Coronary artery (tissue), 2 donors: Measurements from ENCODE around the gene RAB8B.
A peak's percentile ranks its signal among the peaks of the same experiment; 100 is the strongest.

Source experiments
- DNase-seq: peaks from one replicate; pipeline ENCODE4 v3.0.0-alpha.2; 2017; ENCODE audit warnings: low spot score
- H3K27ac ChIP-seq, 2 donors: fragments of 200-600 bp; sonication (generic); one replicate each; pipeline ENCODE4 v1.5.1; 2016 to 2019
- H3K4me3 ChIP-seq: fragments of 200-600 bp; sonication (generic); 2 replicates; pipeline ENCODE4 v1.5.1; 2016; ENCODE audit warnings: mild to moderate bottlenecking, moderate library complexity
- CTCF ChIP-seq: fragments of 200-600 bp; sonication (generic); IDR thresholded peaks from one replicate; pipeline ENCODE4 v1.5.1; 2019; ENCODE audit warnings: antibody characterized with exemption

The RAB8B gene

DNA sequence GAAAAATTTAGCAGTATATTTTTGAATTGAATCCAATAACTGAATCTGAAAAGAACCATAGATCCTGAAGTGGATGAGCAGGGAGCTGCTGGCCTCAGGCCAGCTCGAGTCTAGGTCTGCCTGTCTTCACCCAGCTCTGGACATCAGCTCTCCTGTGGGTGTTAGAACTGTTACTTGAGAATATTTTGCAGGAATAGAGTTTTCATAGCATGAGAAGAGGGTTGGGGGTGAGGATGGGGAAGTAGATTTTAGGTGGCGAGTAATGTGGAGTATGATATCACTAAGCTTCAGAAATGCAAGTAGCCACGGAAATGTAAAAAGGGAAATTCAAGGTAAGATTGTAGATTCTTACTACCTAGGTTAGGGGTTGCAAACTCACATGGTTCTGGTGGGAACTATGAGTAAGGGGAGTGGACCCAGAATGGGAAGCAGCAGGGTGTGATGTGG is 6.2 kb downstream of the RAB8B start:
- peak overlapping the region; percentile 6 to 28 for H3K27ac ChIP-seq
- H3K4me3 ChIP-seq, result no peak overlapping the region
- no peak for DNase-seq
- TF ChIP-seq CTCF, result no peak

- no peak for TF ChIP-seq CTCF
- DNase-seq, result no peak
- Histone ChIP-seq H3K4me3 (no peak overlapping the region), H3K27ac (no peak overlapping the region)
These were observed 7.4 kb downstream of the RAB8B start for GRCh38 chr15:63196842-63197241.

DNA sequence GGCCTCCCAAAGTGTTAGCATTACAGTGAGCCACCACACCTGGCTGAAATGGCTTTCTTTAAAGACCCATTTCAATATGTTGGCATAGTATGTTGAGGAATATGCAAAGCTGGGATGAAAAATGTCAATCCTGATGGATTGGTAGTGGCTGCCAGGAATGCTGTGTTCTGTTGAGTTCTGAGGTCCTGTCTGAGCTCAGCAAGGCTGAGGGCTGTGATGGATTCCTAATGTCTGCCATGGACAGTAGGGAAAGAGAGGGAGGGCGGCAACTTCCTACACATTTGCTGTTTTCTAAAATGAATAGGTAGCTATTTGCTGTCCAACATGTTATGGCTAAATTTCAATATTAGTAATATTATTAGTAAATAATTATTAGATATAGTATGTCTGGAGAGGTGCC is 8.2 kb downstream of the RAB8B start:
- no peak overlapping the region for H3K4me3 ChIP-seq
- DNase-seq, result no peak
- H3K27ac ChIP-seq, result no peak overlapping the region
- TF ChIP-seq CTCF, result no peak

GRCh38 chr15:63198371-63199250 is 9.2 kb downstream of the RAB8B start:
- TF ChIP-seq CTCF, result no peak
- no peak for DNase-seq
- Histone ChIP-seq H3K27ac (no peak overlapping the region), H3K4me3 (no peak overlapping the region)

- DNase-seq, result no peak
- TF ChIP-seq CTCF, result no peak
- Histone ChIP-seq H3K4me3 (no peak overlapping the region), H3K27ac (no peak overlapping the region)
These were observed 11.3 kb downstream of the RAB8B start for GRCh38 chr15:63200464-63201249.

- DNase-seq, result no peak
- H3K27ac ChIP-seq, result no peak overlapping the region
- no peak for TF ChIP-seq CTCF
These were observed 13.5 kb downstream of the RAB8B start for GRCh38 chr15:63202861-63203260.

More at GRCh38 chr15:63202861-63203260, 13.5 kb downstream of the RAB8B start:
- no peak overlapping the region for H3K4me3 ChIP-seq
